CD4-positive, alpha-beta T cell treated with Interleukin-10 for 1 hour (primary cell): Measurements from ENCODE around the gene TSHZ2.
"Not testable (repeated sequence)": the region's sequence is repeated elsewhere in the genome, so short reads cannot be mapped to it uniquely, and the experiment has no call there.

Source experiments
- DNase-seq: peaks from one replicate; pipeline ENCODE4 v3.0.0-alpha.2; 2020

Gene TSHZ2

GRCh38 chr20:53428996-53429395 lies 456.8 kb downstream of the TSHZ2 start:
- DNase-seq = no peak

DNA sequence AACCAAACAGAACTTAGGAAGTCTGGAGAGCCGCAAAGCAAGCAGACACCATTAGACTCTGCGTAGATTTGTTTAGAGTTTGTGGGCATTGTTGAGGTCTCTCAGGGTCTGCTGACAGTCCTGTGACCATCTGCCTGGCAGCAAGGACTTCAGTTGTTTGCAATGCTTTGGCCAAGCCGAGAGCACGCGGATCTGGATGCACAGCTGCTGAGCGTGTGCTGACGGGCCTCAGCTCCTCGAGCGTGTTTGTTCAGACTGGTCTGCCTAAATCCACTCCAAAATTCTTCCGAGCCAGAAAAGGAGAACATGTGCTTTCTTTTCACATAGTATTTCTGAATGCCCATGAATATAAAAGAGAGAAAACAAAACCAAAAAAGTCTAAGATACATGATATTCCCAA lies 462.5 kb downstream of the TSHZ2 start:
- no peak for DNase-seq

- DNase-seq = not testable (repeated sequence)
These were observed 464.8 kb downstream of the TSHZ2 start for GRCh38 chr20:53436927-53437326.

GRCh38 chr20:53438368-53438767 lies 466.2 kb downstream of the TSHZ2 start:
- DNase-seq = no peak

DNA sequence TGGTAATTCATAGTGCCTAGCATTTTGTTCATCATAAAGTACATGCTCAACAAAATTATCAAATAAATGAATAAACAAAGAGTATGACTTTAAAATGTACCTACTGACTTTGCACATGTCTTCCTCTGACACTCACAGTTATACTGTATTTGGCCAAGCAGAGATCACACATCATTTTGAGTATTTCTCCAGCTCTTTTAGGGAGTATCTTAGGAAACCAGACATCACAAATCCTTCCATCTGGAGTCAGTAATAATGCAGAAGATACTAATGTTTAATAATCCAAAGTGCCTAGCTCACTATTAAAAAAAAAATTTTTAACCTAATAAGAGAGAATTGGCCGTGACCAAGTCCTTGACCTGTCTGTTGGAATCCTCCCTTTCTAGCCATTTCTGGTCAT lies 466.9 kb downstream of the TSHZ2 start:
- DNase-seq = no peak

GRCh38 chr20:53439616-53440015 lies 467.5 kb downstream of the TSHZ2 start:
- DNase-seq = no peak

GRCh38 chr20:53444401-53445149 lies 472.4 kb downstream of the TSHZ2 start:
- DNase-seq = no peak

GRCh38 chr20:53445321-53445731 lies 473.2 kb downstream of the TSHZ2 start:
- DNase-seq = no peak

DNA sequence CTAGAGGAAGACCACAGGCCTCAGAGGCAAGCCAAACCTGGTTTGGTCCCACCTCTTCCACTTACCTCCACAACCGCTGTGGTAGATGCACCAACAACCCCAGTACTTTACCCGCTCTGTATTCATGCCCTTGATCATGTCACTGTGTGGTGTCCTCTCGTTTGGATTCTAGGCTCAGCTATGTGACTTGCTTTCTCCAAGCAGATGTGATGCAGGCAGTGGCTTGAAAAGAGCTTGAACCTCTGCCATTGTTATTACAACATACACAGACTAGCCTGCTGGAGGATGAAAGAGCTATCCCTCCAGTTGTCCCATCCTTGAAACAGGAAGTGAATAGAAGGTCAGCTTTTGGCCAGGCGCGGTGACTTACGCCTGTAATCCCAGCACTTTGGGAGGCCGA lies 473.8 kb downstream of the TSHZ2 start:
- DNase-seq = no peak

GRCh38 chr20:53447316-53447715 lies 475.2 kb downstream of the TSHZ2 start:
- DNase-seq = no peak

DNA sequence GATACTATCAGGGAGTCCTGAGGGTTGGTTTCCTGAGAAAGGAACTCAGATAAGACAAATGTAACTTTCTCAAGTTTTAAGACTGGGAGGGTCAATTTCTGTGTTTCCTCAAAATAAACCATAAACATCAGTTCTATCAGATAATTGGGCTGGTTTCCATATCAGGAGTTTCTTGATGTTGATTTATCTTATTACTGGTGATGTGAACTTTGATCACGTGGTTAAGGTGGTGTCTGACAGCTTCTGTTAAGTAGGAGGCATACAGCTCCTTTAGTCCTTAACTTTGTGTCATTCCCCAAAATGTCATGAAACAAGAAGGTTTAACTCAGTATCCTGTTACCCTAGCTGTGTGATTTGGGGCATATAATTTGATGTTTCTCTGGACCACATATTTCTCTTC lies 476.3 kb downstream of the TSHZ2 start:
- DNase-seq = no peak

GRCh38 chr20:53448875-53449274 lies 476.7 kb downstream of the TSHZ2 start:
- DNase-seq = no peak

DNA sequence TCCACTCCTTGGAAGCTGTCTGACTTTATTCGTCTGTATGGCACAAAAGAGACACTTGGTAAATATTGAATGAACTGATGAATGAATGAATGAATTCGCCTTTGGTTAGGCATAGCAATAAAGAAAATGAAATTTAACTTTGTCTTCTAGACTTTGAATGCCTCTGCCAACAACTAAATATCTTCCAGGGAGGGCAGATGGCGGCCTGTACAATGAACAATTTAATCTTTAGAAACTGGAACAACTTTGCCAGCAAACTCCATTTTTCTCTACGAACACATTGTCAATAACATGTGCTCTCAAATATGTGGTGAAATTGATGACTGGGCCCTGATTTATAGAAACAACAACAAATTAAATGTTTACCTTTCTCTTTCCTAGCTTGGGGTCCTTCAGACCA lies 480.9 kb downstream of the TSHZ2 start:
- DNase-seq = no peak

- no peak for DNase-seq
These were observed 482.6 kb downstream of the TSHZ2 start for GRCh38 chr20:53454675-53455276.

GRCh38 chr20:53463101-53463972 lies 491.2 kb downstream of the TSHZ2 start:
- DNase-seq = no peak

DNA sequence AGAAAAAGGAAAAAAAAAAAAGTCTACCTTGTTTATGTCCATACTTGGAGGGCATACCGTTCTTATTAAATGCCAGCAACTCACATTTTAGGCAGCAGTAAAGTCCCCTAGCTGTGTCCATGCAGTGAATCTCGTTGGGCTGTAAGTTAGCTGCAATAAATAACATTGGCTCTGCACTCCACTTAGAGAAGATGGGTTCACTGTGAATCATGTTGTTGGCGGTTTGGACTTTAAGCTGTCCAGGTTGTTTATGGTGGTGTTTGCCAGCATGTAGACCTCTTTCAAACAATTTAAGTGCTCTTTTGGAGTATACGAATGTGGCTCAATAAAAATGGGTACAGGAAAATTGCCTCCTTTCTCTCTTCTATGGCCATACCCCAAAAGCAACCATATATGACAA lies 494.1 kb downstream of the TSHZ2 start:
- no peak for DNase-seq

DNA sequence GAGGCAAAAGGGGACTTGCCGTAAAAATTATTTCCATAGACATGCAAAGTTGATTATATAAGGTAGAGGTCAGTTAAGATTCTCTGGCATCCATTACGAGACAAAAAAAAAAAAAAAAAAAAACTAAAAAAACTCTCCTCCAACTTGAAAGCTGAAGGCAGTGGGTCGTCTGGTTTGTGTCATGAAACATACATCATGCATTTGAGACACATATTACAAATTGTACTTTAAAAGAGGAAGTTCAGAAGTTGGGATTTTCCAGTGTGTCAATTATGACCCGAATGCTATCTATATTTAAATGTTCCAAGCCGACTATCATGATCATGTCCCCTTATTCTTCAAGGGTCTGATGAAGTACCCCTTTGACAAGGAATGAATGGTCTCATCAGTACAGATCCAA lies 496.4 kb downstream of the TSHZ2 start:
- DNase-seq = no peak

DNA sequence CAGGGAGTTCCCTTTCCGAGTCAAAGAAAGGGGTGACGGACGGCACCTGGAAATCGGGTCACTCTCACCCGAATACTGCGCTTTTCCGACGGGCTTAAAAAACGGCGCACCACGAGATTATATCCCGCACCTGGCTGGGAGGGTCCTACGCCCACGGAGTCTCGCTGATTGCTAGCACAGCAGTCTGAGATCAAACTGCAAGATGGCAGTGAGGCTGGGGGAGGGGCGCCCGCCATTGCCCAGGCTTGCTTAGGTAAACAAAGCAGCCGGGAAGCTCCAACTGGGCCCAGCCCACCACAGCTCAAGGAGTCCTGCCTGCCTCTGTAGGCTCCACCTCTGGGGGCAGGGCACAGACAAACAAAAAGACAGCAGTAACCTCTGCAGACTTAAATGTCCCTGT lies 500.7 kb downstream of the TSHZ2 start:
- DNase-seq = not testable (repeated sequence)

DNA sequence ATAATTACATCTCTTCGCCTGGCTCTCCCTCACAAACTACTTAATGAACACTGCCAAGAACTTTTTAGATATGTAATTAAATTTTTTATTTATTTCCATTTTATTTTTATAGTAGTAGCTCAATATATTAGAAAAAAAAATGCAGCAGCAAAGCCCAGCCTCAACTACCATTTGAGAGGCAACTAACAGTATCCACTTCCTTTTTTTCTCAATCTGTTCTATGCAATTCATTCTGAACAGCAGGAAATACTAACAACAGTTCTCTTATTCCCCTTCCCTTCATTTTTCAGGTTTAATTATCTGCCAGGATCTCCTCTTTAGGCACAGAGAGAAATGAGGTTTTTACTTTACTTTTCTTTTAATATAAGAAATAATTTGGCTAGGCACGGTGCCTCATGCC lies 508.8 kb downstream of the TSHZ2 start:
- DNase-seq = no peak

- DNase-seq = no peak
These were observed 515.5 kb downstream of the TSHZ2 start for GRCh38 chr20:53487461-53488200.

DNA sequence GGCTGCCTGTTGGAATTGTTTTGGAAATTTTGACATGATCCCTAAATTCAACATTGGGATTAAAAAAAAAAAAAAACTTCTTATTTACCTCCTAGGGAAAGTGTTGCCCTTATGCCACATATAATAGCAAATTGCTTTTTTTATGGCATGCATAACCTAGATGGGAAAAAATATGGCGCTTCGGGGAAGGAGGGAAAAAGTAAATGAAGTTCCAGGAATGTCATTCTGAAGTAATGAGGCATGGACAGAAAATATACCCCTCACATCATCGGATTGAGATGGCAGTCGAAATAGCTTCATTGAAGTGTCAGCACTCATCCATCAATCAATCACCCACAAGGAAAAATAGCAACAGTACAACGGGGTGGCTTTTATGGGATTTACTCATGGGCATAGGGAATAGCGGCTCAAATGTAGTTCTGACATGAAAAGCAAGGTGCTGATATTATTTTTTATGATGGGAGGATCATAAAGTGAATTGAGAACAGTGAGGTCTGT lies 516.7 kb downstream of the TSHZ2 start:
- no peak for DNase-seq

DNA sequence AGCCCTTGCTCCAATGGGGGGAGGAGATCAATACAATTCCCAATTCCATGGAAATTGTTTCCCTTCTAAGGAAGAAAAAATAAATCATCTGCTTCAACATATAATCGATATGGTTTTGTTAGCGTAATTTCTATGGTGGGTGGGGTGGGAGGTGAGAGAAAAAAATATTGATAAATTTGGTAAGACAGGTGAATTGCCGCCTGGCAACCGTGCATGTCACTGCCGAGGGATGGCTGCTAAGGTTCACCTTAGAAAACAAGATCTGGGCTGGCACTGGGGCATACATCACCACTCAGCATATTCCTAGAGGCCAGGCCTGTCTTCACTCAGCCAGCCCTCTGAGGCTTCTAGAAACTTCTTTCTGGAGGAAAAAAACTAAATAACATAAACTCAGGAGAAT lies 517.4 kb downstream of the TSHZ2 start:
- DNase-seq = no peak

DNA sequence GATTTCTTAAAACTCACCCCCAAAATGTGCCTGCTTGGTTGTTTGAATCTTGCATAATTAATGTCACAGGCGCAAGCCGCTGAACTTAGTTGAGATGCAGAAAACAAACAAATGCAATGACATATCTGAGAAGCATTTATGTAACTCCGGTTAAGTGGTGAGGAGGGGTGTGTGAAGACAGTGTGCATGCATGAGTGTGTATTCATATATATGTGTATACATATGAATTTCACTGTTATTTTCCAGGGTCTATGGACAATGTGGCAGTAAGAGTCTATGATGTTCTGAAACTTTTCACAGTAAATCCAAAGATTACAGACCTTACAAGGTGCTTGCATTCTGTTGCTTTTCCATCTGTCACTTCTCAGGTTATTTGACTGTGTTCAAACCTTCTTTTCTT lies 518.5 kb downstream of the TSHZ2 start:
- DNase-seq = no peak
